HG03354 (cell line): ENCODE measurements around the gene MAP3K13.
"Not testable (repeated sequence)": the region's sequence is repeated elsewhere in the genome, so short reads cannot be mapped to it uniquely, and the experiment has no call there.

Experiments used
- ATAC-seq: cut with Tn5 transposase; IDR thresholded peaks from one replicate; pipeline ENCODE4 v1.9.1; 2021; ENCODE audit warnings: mild to moderate bottlenecking; ENCODE audit not compliant: unreplicated experiment, poor library complexity, severe bottlenecking

MAP3K13 gene

GRCh38 chr3:185424435-185424834 lies 61.5 kb downstream of the MAP3K13 start:
- no peak for ATAC-seq

GRCh38 chr3:185430375-185430774 lies 67.4 kb downstream of the MAP3K13 start:
- ATAC-seq = no peak

GRCh38 chr3:185439745-185440466 lies 77.0 kb downstream of the MAP3K13 start:
- ATAC-seq = no peak

- ATAC-seq = no peak
Measured at GRCh38 chr3:185442031-185442430, 79.1 kb downstream of the MAP3K13 start.

- ATAC-seq = no peak
Measured at GRCh38 chr3:185444329-185444728, 81.4 kb downstream of the MAP3K13 start.

GRCh38 chr3:185448107-185448506 lies 85.2 kb downstream of the MAP3K13 start:
- ATAC-seq = no peak

GRCh38 chr3:185451432-185451831 lies 88.5 kb downstream of the MAP3K13 start:
- ATAC-seq = not testable (repeated sequence)

GRCh38 chr3:185457376-185457775 lies 94.4 kb downstream of the MAP3K13 start:
- no peak for ATAC-seq

- ATAC-seq = no peak
Measured at GRCh38 chr3:185460309-185460708, 97.4 kb downstream of the MAP3K13 start.

GRCh38 chr3:185460719-185461350 lies 97.9 kb downstream of the MAP3K13 start:
- ATAC-seq = no peak

- ATAC-seq = no peak
Measured at GRCh38 chr3:185465471-185465870, 102.5 kb downstream of the MAP3K13 start.

- not testable (repeated sequence) for ATAC-seq
Measured at GRCh38 chr3:185466123-185466522, 103.2 kb downstream of the MAP3K13 start.

- no peak for ATAC-seq
Measured at GRCh38 chr3:185469542-185469941, 106.6 kb downstream of the MAP3K13 start.

- no peak for ATAC-seq
Measured at GRCh38 chr3:185470323-185470722, 107.4 kb downstream of the MAP3K13 start.

GRCh38 chr3:185473290-185473815 lies 110.4 kb downstream of the MAP3K13 start:
- ATAC-seq = no peak

- not testable (repeated sequence) for ATAC-seq
Measured at GRCh38 chr3:185474922-185475321, 112.0 kb downstream of the MAP3K13 start.

- no peak for ATAC-seq
Measured at GRCh38 chr3:185477316-185477715, 114.4 kb downstream of the MAP3K13 start.

GRCh38 chr3:185479373-185479945 lies 116.5 kb downstream of the MAP3K13 start:
- ATAC-seq = no peak

GRCh38 chr3:185484296-185484695 lies 121.4 kb downstream of the MAP3K13 start:
- ATAC-seq = no peak

- no peak for ATAC-seq
Measured at GRCh38 chr3:185486394-185486793, 123.5 kb downstream of the MAP3K13 start.

GRCh38 chr3:185488465-185488864 lies 125.5 kb downstream of the MAP3K13 start:
- ATAC-seq = no peak
